K562 (cell line): ENCODE results near the gene S100A9. TPM values are rescaled to one million over a fixed set of nuclear protein-coding genes. Genes with fewer than 3 reads are reported as not detected.

Source experiments
- BACH1 ChIP-seq: fragments of 200-800 bp; sonication (Bioruptor generic); IDR thresholded peaks from 2 replicates; pipeline ENCODE4 v1.6.1; 2016; ENCODE audit warnings: missing genetic modification characterization, missing compliant biosample characterization
- CHD1 ChIP-seq: fragments of 200-600 bp; sonication (generic); IDR thresholded peaks from one replicate; pipeline ENCODE4 v1.6.1; 2012; ENCODE audit warnings: mild to moderate bottlenecking, moderate library complexity, low read length, inconsistent platforms
- ID3 ChIP-seq, 2 experiments: fragments of 250-450 bp in 1 of 2; fragments of 450-650 bp in 1 of 2; sonication (Bioruptor Pico) in 1 of 2; IDR thresholded peaks; 2 replicates each; pipeline versions ENCODE4 v1.6.1 to v1.8.0; 2016 to 2021; ENCODE audit warnings: mild to moderate bottlenecking in 2 of 2, moderate library complexity in 2 of 2, missing compliant biosample characterization in 1 of 2, missing genetic modification characterization in 1 of 2
- IRF1 ChIP-seq: sonication (generic); formaldehyde crosslinking; IDR thresholded peaks from 2 replicates; pipeline ENCODE4 v1.8.0; 2022; ENCODE audit warnings: missing genetic modification reagents, mild to moderate bottlenecking, borderline replicate concordance
- MECOM ChIP-seq: fragments of 250-450 bp; sonication (Bioruptor Pico); IDR thresholded peaks from 2 replicates; pipeline ENCODE4 v1.8.0; 2022; ENCODE audit warnings: inconsistent platforms
- MYBL2 ChIP-seq, 2 experiments: fragments of 450-650 bp in 1 of 2; sonication (generic) in 1 of 2; formaldehyde crosslinking in 1 of 2; IDR thresholded peaks; 2 replicates each; pipeline versions ENCODE4 v1.6.1 to v1.8.1; 2017 to 2022; ENCODE audit warnings: borderline replicate concordance in 1 of 2, inconsistent platforms in 1 of 2, low read depth in 1 of 2, mild to moderate bottlenecking in 1 of 2, missing genetic modification reagents in 1 of 2, moderate library complexity in 1 of 2
- NRF1 ChIP-seq, 2 experiments: fragments of 450-650 bp; IDR thresholded peaks in 1 of 2; conservative IDR thresholded peaks in 1 of 2; 2 replicates each; pipeline ENCODE4 v1.6.1; 2014; ENCODE audit warnings: mild to moderate bottlenecking in 2 of 2
- PATZ1 ChIP-seq: fragments of 250-450 bp; sonication (Bioruptor Pico); IDR thresholded peaks from 2 replicates; pipeline ENCODE4 v1.5.0; 2020; ENCODE audit warnings: mild to moderate bottlenecking, borderline replicate concordance
- PTTG1 ChIP-seq: fragments of 450-650 bp; IDR thresholded peaks from 2 replicates; pipeline ENCODE4 v1.6.1; 2016; ENCODE audit warnings: low read depth, mild to moderate bottlenecking, missing genetic modification characterization, missing compliant biosample characterization
- RBBP5 ChIP-seq: fragments of 200-600 bp; sonication (generic); IDR thresholded peaks from 2 replicates; pipeline ENCODE4 v1.6.1; 2012; ENCODE audit warnings: borderline replicate concordance, mild to moderate bottlenecking, low read length, control low read depth, inconsistent platforms; ENCODE audit not compliant: insufficient read depth, poor library complexity, severe bottlenecking
- RBM39 ChIP-seq: fragments of 200-400 bp; formaldehyde crosslinking; optimal IDR thresholded peaks from 2 replicates; pipeline ENCODE3; 2018; ENCODE audit warnings: low read depth, low read length
- RNF219 ChIP-seq: fragments of 250-450 bp; sonication (Bioruptor Pico); IDR thresholded peaks from 2 replicates; pipeline ENCODE4 v1.5.0; 2022; ENCODE audit warnings: mild to moderate bottlenecking
- RUNX1 ChIP-seq: sonication (generic); IDR thresholded peaks from 2 replicates; pipeline ENCODE4 v1.6.1; 2016; ENCODE audit warnings: antibody characterized with exemption, low read depth
- SMARCA4 ChIP-seq: fragments of 450-650 bp; IDR thresholded peaks from 2 replicates; pipeline ENCODE4 v1.6.1; 2016
- SREBF2 ChIP-seq: sonication (generic); formaldehyde crosslinking; IDR thresholded peaks from 2 replicates; pipeline ENCODE4 v1.4.0; 2020; ENCODE audit warnings: mild to moderate bottlenecking, missing genetic modification reagents
- SRSF9 ChIP-seq: fragments of 200-400 bp; formaldehyde crosslinking; IDR thresholded peaks from 2 replicates; pipeline ENCODE4 v1.6.1; 2017; ENCODE audit warnings: low read depth, low read length, borderline replicate concordance
- U2AF1 ChIP-seq: fragments of 200-400 bp; formaldehyde crosslinking; optimal IDR thresholded peaks from 2 replicates; pipeline ENCODE3; 2017; ENCODE audit warnings: mild to moderate bottlenecking, low read depth, low read length, moderate library complexity
- ZBTB8A ChIP-seq: fragments of 450-650 bp; IDR thresholded peaks from 2 replicates; pipeline ENCODE4 v1.6.1; 2018; ENCODE audit warnings: mild to moderate bottlenecking, moderate library complexity; ENCODE audit not compliant: partially characterized antibody
- ZNF217 ChIP-seq: sonication (generic); formaldehyde crosslinking; IDR thresholded peaks from 2 replicates; pipeline ENCODE4 v1.8.0; 2022; ENCODE audit warnings: mild to moderate bottlenecking, missing genetic modification reagents
- ZNF324 ChIP-seq: fragments of 250-450 bp; sonication (Bioruptor Pico); IDR thresholded peaks from 2 replicates; pipeline ENCODE4 v1.4.0; 2020; ENCODE audit warnings: mild to moderate bottlenecking
- ZNF668 ChIP-seq: fragments of 250-450 bp; sonication (Bioruptor Pico); IDR thresholded peaks from 2 replicates; pipeline ENCODE4 v1.8.0; 2022; ENCODE audit warnings: mild to moderate bottlenecking, inconsistent platforms
- polyA plus RNA-seq, 8 experiments: library from polyadenylated mRNA; depleted of rRNA in 4 of 8; stranded (reverse) in 5 of 8; unstranded in 3 of 8; fragments of >200 nt; fragmentation: Nextera tagmentation in 2 of 8; fragmentation: Illumina TruSeq in 1 of 8; extraction: Ambion mirVana in 2 of 8; extraction: Trizol in 1 of 8; gene quantifications; 2 replicates each; pipeline versions ENCODE4 v1.2.1 to v1.2.3, GENCODE V29; 2011 to 2014; ENCODE audit warnings: inconsistent platforms in 1 of 8, missing spikeins in 1 of 8
- total RNA-seq, 7 experiments: library from RNA; depleted of rRNA in 6 of 7; stranded (reverse); fragments of >200 nt in 6 of 7; fragmentation: Illumina TruSeq in 2 of 7; extraction: Trizol in 2 of 7; gene quantifications; 2 replicates each; pipeline versions ENCODE4 v1.2.1 to v1.2.3, GENCODE V29; 2011 to 2021; ENCODE audit warnings: low replicate concordance in 1 of 7

Gene S100A9
- total and polyA plus RNA-seq, 9 of the 15 experiments (the other 6 are each of a cell fraction or from before 2014, with no cell fraction given) = 0.80 TPM; not detected in 8

GRCh38 chr1:153343811-153344717, 13.6 kb upstream of the S100A9 start (continued):
- TF ChIP-seq RNF219 (CRISPR knock-in tag) = no peak
- TF ChIP-seq PATZ1 (CRISPR knock-in tag) = 0 out of 2 replicates have a peak, but pooled peaks have one; percentile 55
- TF ChIP-seq ZBTB8A = no peak
- peak; percentile 35; the same call in 1 of the 2 replicates for TF ChIP-seq ZNF324 (CRISPR knock-in tag)
- no peak for TF ChIP-seq IRF1
- TF ChIP-seq RUNX1 = peak; percentile 94
- TF ChIP-seq NRF1 (conservative IDR thresholded peaks at IDR 0.05 in 1 of 2, IDR thresholded peaks at IDR 0.05 in 1 of 2) = peak; percentile 41 to 45; a peak in 3 of 4 replicates
- TF ChIP-seq MECOM (CRISPR knock-in tag) = no peak; the same call in 1 of the 2 replicates
- no peak for TF ChIP-seq RBM39
- TF ChIP-seq ID3 (CRISPR knock-in tag; IDR thresholded peaks at IDR 0.05) = no peak
- peak; percentile 94 for TF ChIP-seq ID3 (tag; IDR thresholded peaks at IDR 0.05)
- TF ChIP-seq SMARCA4 = peak; percentile 99
- TF ChIP-seq U2AF1 = no peak
- peak; percentile 69 for TF ChIP-seq RBBP5
- TF ChIP-seq ZNF668 (CRISPR knock-in tag) = no peak
- TF ChIP-seq CHD1 = no peak
- peak; percentile 92 for TF ChIP-seq BACH1 (tag)
- no peak for TF ChIP-seq MYBL2 (IDR thresholded peaks at IDR 0.05; ENCODE audit: low read depth)
- no peak for TF ChIP-seq MYBL2 (CRISPR knock-in tag; IDR thresholded peaks at IDR 0.05; ENCODE audit: borderline replicate concordance)
- TF ChIP-seq ZNF217 = no peak
- TF ChIP-seq SRSF9 = no peak
- TF ChIP-seq SREBF2 = no peak
- peak; percentile 64; the same call in 1 of the 2 replicates for TF ChIP-seq PTTG1 (tag)
